GM12878 (cell line): ENCODE results near the gene C16orf92.

Experiments used
- BCL3 ChIP-seq: IDR thresholded peaks from 2 replicates; pipeline ENCODE4 v1.6.1; 2011; ENCODE audit warnings: borderline replicate concordance, low read depth, mild to moderate bottlenecking, moderate library complexity, low read length; ENCODE audit not compliant: insufficient read depth, poor library complexity, severe bottlenecking
- CTCF ChIP-seq, 3 experiments: IDR thresholded peaks in 2 of 3; conservative IDR thresholded peaks in 1 of 3; 2 replicates each; pipeline ENCODE4 v1.5.1; 2011; ENCODE audit warnings: low read depth in 3 of 3, low read length in 3 of 3, mild to moderate bottlenecking in 3 of 3, control low read depth in 2 of 3, moderate library complexity in 2 of 3, inconsistent platforms in 1 of 3, mixed read lengths in 1 of 3; ENCODE audit not compliant: control insufficient read depth in 2 of 3, insufficient read depth in 1 of 3; ENCODE audit errors: extremely low read depth in 1 of 3
- MAX ChIP-seq: IDR thresholded peaks from 2 replicates; pipeline ENCODE4 v1.6.1; 2012; ENCODE audit warnings: low read depth, low read length, improper control_type of control experiment
- MYC ChIP-seq: IDR thresholded peaks from 2 replicates; pipeline ENCODE4 v1.6.1; 2011; ENCODE audit warnings: mild to moderate bottlenecking, low read length, moderate library complexity, inconsistent platforms; ENCODE audit not compliant: insufficient read depth, insufficient replicate concordance, insufficient read length, severe bottlenecking
- NKRF ChIP-seq: fragments of 450-650 bp; conservative IDR thresholded peaks from 2 replicates; pipeline ENCODE4 v1.6.1; 2017; ENCODE audit warnings: mild to moderate bottlenecking, moderate library complexity
- NR2C2 ChIP-seq: IDR thresholded peaks from 2 replicates; pipeline ENCODE4 v1.6.1; 2011; ENCODE audit warnings: borderline replicate concordance, low read depth; ENCODE audit not compliant: control insufficient read depth, insufficient read length
- POLR2A ChIP-seq: IDR thresholded peaks from 2 replicates; pipeline ENCODE4 v1.6.1; 2011; ENCODE audit warnings: low read depth, mild to moderate bottlenecking, low read length
- POLR2AphosphoS5 ChIP-seq: IDR thresholded peaks from 2 replicates; pipeline ENCODE4 v1.6.1; 2011; ENCODE audit warnings: mild to moderate bottlenecking, low read length, inconsistent platforms
- RCOR1 ChIP-seq: conservative IDR thresholded peaks from 2 replicates; pipeline ENCODE4 v1.6.1; 2012; ENCODE audit warnings: low read depth, low read length, improper control_type of control experiment
- SIN3A ChIP-seq: IDR thresholded peaks from 2 replicates; pipeline ENCODE4 v1.6.1; 2012; ENCODE audit warnings: low read depth, low read length, improper control_type of control experiment
- TAF1 ChIP-seq: IDR thresholded peaks from 2 replicates; pipeline ENCODE4 v1.6.1; 2011; ENCODE audit warnings: mild to moderate bottlenecking, low read depth, low read length, borderline replicate concordance
- USF2 ChIP-seq: IDR thresholded peaks from 2 replicates; pipeline ENCODE4 v1.6.1; 2011; ENCODE audit warnings: low read depth, low read length, improper control_type of control experiment, borderline replicate concordance
- ZNF592 ChIP-seq: fragments of 450-650 bp; IDR thresholded peaks from 2 replicates; pipeline ENCODE4 v1.6.1; 2017; ENCODE audit warnings: mild to moderate bottlenecking, moderate library complexity
- ZNF687 ChIP-seq: fragments of 450-650 bp; IDR thresholded peaks from 2 replicates; pipeline ENCODE4 v1.6.1; 2017; ENCODE audit warnings: mild to moderate bottlenecking, moderate library complexity

- no peak for TF ChIP-seq CTCF (IDR thresholded peaks at IDR 0.05 in 2 of 3, conservative IDR thresholded peaks at IDR 0.05 in 1 of 3; ENCODE audit: control insufficient read depth in 2 of 3, extremely low read depth in 1 of 3, insufficient read depth in 1 of 3, low read depth in 3 of 3, low read length in 3 of 3)
- no peak for TF ChIP-seq MAX
- no peak for TF ChIP-seq POLR2A
- no peak for TF ChIP-seq POLR2AphosphoS5
- no peak for TF ChIP-seq BCL3
- no peak for TF ChIP-seq NR2C2
- TF ChIP-seq MYC: no peak
- no peak for TF ChIP-seq USF2
- no peak for TF ChIP-seq RCOR1
- TF ChIP-seq ZNF687: no peak
- TF ChIP-seq SIN3A: no peak
- no peak for TF ChIP-seq NKRF
- no peak for TF ChIP-seq ZNF592
- no peak for TF ChIP-seq TAF1
Observed at GRCh38 chr16:29999605-30000004, 23.4 kb upstream of the C16orf92 start.
